K562 (cell line): Measurements from ENCODE around the gene TTC4. TPM values are rescaled to one million over a fixed set of nuclear protein-coding genes. Genes with fewer than 3 reads are reported as not detected.

Source experiments
- FOXM1 ChIP-seq, 2 experiments: fragments of 450-650 bp in 1 of 2; sonication (generic) in 1 of 2; formaldehyde crosslinking in 1 of 2; IDR thresholded peaks; 2 replicates each; pipeline versions ENCODE4 v1.6.1 to v1.9.0; 2017 to 2022; ENCODE audit warnings: low read depth in 2 of 2, mild to moderate bottlenecking in 2 of 2, missing genetic modification reagents in 1 of 2, moderate library complexity in 1 of 2
- ILF3 ChIP-seq: fragments of 450-650 bp; IDR thresholded peaks from 2 replicates; pipeline ENCODE4 v1.6.1; 2018; ENCODE audit warnings: antibody characterized with exemption, mild to moderate bottlenecking, moderate library complexity, borderline replicate concordance
- MGA ChIP-seq: fragments of 450-650 bp; IDR thresholded peaks from 2 replicates; pipeline ENCODE4 v1.6.1; 2016; ENCODE audit warnings: mild to moderate bottlenecking, moderate library complexity
- MYBL2 ChIP-seq, 2 experiments: fragments of 450-650 bp in 1 of 2; sonication (generic) in 1 of 2; formaldehyde crosslinking in 1 of 2; IDR thresholded peaks; 2 replicates each; pipeline versions ENCODE4 v1.6.1 to v1.8.1; 2017 to 2022; ENCODE audit warnings: borderline replicate concordance in 1 of 2, inconsistent platforms in 1 of 2, low read depth in 1 of 2, mild to moderate bottlenecking in 1 of 2, missing genetic modification reagents in 1 of 2, moderate library complexity in 1 of 2
- ZNF274 ChIP-seq: IDR thresholded peaks from 2 replicates; pipeline ENCODE4 v1.6.1; 2011; ENCODE audit warnings: low read depth, mild to moderate bottlenecking, low read length, moderate library complexity, borderline replicate concordance
- polyA plus RNA-seq, 8 experiments: library from polyadenylated mRNA; depleted of rRNA in 4 of 8; stranded (reverse) in 5 of 8; unstranded in 3 of 8; fragments of >200 nt; fragmentation: Nextera tagmentation in 2 of 8; fragmentation: Illumina TruSeq in 1 of 8; extraction: Ambion mirVana in 2 of 8; extraction: Trizol in 1 of 8; gene quantifications; 2 replicates each; pipeline versions ENCODE4 v1.2.1 to v1.2.3, GENCODE V29; 2011 to 2014; ENCODE audit warnings: inconsistent platforms in 1 of 8, missing spikeins in 1 of 8
- total RNA-seq, 7 experiments: library from RNA; depleted of rRNA in 6 of 7; stranded (reverse); fragments of >200 nt in 6 of 7; fragmentation: Illumina TruSeq in 2 of 7; extraction: Trizol in 2 of 7; gene quantifications; 2 replicates each; pipeline versions ENCODE4 v1.2.1 to v1.2.3, GENCODE V29; 2011 to 2021; ENCODE audit warnings: low replicate concordance in 1 of 7
- TF ChIP-seq, protein P1 (sequence below): fragments of 250-450 bp; sonication (Bioruptor Pico); IDR thresholded peaks from 2 replicates; pipeline ENCODE4 v1.5.0; 2021
- TF ChIP-seq, protein P2 (sequence below): IDR thresholded peaks from 3 replicates; pipeline ENCODE4 v1.6.1; 2011; ENCODE audit warnings: borderline replicate concordance, mild to moderate bottlenecking, moderate library complexity; ENCODE audit not compliant: insufficient read length; ENCODE audit errors: extremely low read depth

Gene TTC4
- total and polyA plus RNA-seq, 9 of the 15 experiments (the other 6 are each of a cell fraction or from before 2014, with no cell fraction given), result 36.3 to 111 (median 54.1) TPM

DNA sequence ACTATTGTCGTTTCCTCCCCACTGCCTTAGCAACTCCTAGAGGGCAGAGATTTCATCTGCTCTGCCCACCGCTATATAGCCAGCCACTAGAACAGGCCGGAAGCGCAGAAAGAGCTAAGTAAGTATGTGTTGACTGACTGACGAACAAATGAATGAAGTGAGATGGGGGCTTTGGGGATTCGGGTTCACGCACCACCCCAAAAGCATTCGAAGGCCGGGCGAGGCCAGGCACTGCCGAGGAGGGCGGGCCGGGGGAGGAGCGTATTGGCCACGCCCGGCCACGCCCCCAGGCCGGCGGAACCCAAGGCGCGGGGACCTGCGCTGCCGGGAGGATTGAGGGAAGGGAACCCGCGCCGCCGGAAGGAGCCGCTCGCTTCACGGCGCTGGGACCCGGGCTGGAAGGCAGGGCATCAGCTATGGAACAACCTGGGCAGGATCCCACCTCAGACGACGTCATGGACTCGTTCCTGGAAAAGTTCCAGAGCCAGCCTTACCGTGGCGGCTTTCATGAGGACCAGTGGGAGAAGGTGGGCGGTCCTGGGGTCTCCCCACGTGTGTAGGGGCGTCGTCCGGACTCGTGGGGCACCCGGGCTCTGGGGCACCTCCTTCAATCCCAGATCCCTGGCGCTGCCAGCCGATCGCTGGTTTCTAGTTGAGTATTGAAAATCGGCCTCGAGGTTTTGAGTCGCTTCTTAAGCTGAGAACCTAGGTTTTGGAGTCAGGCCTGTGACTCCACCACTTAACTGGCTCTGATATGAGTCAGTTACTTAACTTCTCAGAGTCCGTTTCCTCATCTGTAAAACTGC is at the start of gene TTC4 (continued):
- no peak for TF ChIP-seq MGA
- no peak for TF ChIP-seq FOXM1 (IDR thresholded peaks at IDR 0.05; ENCODE audit: low read depth)
- TF ChIP-seq FOXM1 (CRISPR knock-in tag; IDR thresholded peaks at IDR 0.05; ENCODE audit: low read depth), result peak; percentile 68; the same call in 1 of the 2 replicates
- TF ChIP-seq, protein P1, sequence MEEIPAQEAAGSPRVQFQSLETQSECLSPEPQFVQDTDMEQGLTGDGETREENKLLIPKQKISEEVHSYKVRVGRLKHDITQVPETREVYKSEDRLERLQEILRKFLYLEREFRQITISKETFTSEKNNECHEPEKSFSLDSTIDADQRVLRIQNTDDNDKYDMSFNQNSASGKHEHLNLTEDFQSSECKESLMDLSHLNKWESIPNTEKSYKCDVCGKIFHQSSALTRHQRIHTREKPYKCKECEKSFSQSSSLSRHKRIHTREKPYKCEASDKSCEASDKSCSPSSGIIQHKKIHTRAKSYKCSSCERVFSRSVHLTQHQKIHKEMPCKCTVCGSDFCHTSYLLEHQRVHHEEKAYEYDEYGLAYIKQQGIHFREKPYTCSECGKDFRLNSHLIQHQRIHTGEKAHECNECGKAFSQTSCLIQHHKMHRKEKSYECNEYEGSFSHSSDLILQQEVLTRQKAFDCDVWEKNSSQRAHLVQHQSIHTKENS (CRISPR knock-in tag), result no peak
- no peak for TF ChIP-seq ZNF274
- TF ChIP-seq ILF3, result no peak
- no peak for TF ChIP-seq MYBL2 (IDR thresholded peaks at IDR 0.05; ENCODE audit: low read depth)
- TF ChIP-seq MYBL2 (CRISPR knock-in tag; IDR thresholded peaks at IDR 0.05; ENCODE audit: borderline replicate concordance), result no peak
- TF ChIP-seq, protein P2, sequence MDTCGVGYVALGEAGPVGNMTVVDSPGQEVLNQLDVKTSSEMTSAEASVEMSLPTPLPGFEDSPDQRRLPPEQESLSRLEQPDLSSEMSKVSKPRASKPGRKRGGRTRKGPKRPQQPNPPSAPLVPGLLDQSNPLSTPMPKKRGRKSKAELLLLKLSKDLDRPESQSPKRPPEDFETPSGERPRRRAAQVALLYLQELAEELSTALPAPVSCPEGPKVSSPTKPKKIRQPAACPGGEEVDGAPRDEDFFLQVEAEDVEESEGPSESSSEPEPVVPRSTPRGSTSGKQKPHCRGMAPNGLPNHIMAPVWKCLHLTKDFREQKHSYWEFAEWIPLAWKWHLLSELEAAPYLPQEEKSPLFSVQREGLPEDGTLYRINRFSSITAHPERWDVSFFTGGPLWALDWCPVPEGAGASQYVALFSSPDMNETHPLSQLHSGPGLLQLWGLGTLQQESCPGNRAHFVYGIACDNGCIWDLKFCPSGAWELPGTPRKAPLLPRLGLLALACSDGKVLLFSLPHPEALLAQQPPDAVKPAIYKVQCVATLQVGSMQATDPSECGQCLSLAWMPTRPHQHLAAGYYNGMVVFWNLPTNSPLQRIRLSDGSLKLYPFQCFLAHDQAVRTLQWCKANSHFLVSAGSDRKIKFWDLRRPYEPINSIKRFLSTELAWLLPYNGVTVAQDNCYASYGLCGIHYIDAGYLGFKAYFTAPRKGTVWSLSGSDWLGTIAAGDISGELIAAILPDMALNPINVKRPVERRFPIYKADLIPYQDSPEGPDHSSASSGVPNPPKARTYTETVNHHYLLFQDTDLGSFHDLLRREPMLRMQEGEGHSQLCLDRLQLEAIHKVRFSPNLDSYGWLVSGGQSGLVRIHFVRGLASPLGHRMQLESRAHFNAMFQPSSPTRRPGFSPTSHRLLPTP, result no peak
